Mucosa of gallbladder (tissue), 1 donor: ENCODE results near the gene LAMB4. TPM values are rescaled to one million over a fixed set of nuclear protein-coding genes. Genes with fewer than 3 reads are reported as not detected.

Source experiments
- total RNA-seq: library from RNA; stranded (reverse); gene quantifications from one replicate; pipeline ENCODE4 v1.2.1, GENCODE V29; 2021
- donor health status: DM: no; HTN: no; CAD: no.

Gene LAMB4
- total RNA-seq, 1 donor from 2014 or later: 0.83 TPM

Other genes starting within 250 kb of the LAMB4 start
- 69.0 TPM for gene DLD, start 239.2 kb downstream of the LAMB4 start, total RNA-seq
- 89.4 TPM for gene LAMB1, start 127.2 kb downstream of the LAMB4 start, total RNA-seq